ENCODE measurements around the gene PHLDB2.

The PHLDB2 gene

GRCh38 chr3:111936191-111936841, 77.3 kb downstream of the PHLDB2 start:
- TF ChIP-seq POLR2A (IDR thresholded peaks at IDR 0.05; ENCODE audit: low read length), result no peak
- no peak for DNase-seq

DNA sequence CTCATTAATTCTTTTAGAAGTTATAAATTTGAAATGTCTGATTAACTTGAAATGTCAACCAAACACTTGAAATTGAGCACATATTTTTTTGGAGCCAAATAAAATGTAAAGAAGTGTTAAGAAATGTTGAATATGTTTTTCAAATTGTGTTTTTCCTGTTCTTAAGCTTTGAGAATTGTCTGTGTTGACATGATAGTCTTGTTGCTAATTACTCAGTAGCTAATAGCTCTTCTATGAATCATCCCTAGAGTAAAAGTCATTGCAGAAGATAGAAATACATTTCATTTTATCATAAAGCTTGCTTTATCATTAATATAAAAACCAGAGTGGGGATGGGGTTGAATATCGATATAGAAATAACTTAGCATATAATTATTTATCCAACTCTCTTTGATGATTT, 77.9 kb downstream of the PHLDB2 start:
- no peak for DNase-seq

DNA sequence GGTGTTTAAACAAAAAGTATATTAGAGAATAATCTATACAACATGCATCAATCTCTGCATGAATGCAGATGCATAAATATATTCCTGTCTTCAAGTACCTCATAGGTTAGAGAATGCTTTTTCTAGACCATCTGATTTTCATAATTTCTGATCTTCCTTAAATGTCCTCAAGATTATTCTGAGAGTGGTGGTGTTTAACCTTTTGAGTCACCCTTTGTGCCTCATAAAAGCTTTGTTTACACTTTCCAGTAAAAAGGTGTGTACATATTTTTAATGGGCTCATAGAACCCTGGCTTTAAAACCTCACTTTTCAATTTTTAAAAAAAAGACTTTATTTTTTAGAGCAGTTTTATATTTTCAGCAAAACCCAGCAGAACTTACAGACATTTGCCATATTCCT, 78.8 kb downstream of the PHLDB2 start:
- TF ChIP-seq GATA1 (IDR thresholded peaks at IDR 0.05; ENCODE audit: low read depth, low read length) (no peak), POLR2A (IDR thresholded peaks at IDR 0.05; ENCODE audit: low read length) (no peak)
- DNase-seq, result no peak

More for the DNA sequence above, 77.9 kb downstream of the PHLDB2 start:
- TF ChIP-seq POLR2A (IDR thresholded peaks at IDR 0.05; ENCODE audit: low read length), result no peak
- no peak for TF ChIP-seq GATA1 (IDR thresholded peaks at IDR 0.05; ENCODE audit: low read depth, low read length)

- no peak for TF ChIP-seq GATA1 (IDR thresholded peaks at IDR 0.05; ENCODE audit: low read depth, low read length)
- TF ChIP-seq POLR2A (IDR thresholded peaks at IDR 0.05; ENCODE audit: low read length), result no peak
- no peak for DNase-seq
Measured at GRCh38 chr3:111939873-111940272, 80.8 kb downstream of the PHLDB2 start.

DNA sequence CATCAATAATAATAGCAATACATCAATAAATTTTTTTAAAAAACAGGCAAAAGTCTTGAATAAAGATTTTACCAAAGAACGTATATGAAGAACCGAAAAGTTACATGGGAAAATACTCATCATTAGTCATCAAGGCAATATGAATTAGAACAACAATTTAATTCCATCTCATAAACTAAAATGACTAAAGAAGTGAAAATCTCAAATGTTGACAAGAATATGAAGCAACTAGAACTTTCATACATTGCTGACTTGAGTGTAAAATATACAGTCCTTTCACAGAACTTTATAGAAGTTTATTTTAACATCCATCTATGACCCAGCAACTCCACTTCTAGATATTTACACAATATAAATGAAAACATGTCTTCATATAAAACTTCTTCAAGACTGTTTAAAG, 84.5 kb downstream of the PHLDB2 start:
- TF ChIP-seq POLR2A (IDR thresholded peaks at IDR 0.05; ENCODE audit: low read length) (no peak), GATA1 (IDR thresholded peaks at IDR 0.05; ENCODE audit: low read depth, low read length) (no peak)
- DNase-seq, result no peak

DNA sequence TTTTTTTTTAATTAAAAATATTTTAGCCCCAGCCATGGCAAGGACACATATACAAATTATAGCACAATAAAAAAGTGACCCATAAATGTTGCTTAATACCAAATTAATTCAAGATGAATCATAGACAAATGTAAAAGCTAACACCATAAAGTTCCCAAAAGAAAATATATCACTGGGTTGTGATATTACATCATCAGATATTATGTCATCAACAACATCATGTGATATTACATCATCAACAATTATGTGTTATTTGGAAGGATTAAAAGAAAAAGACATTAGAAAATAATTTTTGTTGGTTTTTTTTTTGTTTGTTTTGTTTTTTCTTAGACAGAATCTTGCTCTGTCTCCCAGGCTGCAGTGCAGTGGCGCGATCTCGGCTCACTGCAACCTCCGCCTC, 85.3 kb downstream of the PHLDB2 start:
- TF ChIP-seq POLR2A (IDR thresholded peaks at IDR 0.05; ENCODE audit: low read length) (no peak), GATA1 (IDR thresholded peaks at IDR 0.05; ENCODE audit: low read depth, low read length) (no peak)

DNA sequence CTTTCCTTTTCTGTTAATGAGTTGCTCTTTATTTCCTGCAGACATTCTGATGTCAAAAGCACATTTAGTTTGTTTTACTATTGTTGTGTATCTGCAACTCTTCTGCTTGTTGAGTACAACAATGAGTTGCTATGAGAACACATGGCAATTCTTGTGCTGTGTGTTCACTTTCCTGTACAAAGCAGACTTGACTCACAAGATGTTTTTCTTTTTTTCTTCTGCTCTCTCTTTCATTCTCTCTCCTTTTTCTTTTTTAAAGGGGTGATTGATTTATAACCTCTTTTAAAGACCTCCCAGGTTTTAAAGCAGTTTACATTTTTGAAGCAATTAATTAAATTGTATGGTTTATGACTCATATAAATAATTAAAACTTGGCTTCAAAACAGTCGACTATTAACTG, 88.2 kb downstream of the PHLDB2 start:
- no peak for DNase-seq
- TF ChIP-seq POLR2A (IDR thresholded peaks at IDR 0.05; ENCODE audit: low read length) (no peak), GATA1 (IDR thresholded peaks at IDR 0.05; ENCODE audit: low read depth, low read length) (no peak)

More for the DNA sequence above, 85.3 kb downstream of the PHLDB2 start:
- no peak for DNase-seq

DNA sequence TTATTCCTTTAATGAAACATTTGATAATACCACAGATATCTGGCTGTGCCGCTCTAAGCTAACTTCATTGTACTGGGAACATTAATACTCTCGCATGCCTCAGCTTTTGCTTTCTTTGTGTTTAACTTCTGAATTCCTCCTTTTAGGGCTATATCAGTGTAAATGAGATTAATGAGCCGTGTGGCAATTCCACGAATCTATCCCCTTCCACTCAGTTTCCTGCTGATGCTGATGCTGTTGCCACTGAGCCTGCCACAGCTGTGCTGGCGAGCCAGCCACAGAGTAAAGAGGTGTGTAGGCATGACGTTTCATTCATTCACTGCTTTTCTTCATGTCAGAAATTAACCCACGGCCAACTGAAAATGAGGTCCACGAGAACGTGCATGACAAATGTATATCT, 89.7 kb downstream of the PHLDB2 start:
- TF ChIP-seq POLR2A (IDR thresholded peaks at IDR 0.05; ENCODE audit: low read length), result no peak
- DNase-seq, result no peak

- no peak for TF ChIP-seq GATA1 (IDR thresholded peaks at IDR 0.05; ENCODE audit: low read depth, low read length)
- TF ChIP-seq POLR2A (IDR thresholded peaks at IDR 0.05; ENCODE audit: low read length), result no peak
- DNase-seq, result no peak
Measured at GRCh38 chr3:111949712-111950111, 90.6 kb downstream of the PHLDB2 start.

GRCh38 chr3:111951032-111951431, 92.0 kb downstream of the PHLDB2 start:
- TF ChIP-seq POLR2A (IDR thresholded peaks at IDR 0.05; ENCODE audit: low read length) (no peak), GATA1 (IDR thresholded peaks at IDR 0.05; ENCODE audit: low read depth, low read length) (no peak)
- no peak for DNase-seq

DNA sequence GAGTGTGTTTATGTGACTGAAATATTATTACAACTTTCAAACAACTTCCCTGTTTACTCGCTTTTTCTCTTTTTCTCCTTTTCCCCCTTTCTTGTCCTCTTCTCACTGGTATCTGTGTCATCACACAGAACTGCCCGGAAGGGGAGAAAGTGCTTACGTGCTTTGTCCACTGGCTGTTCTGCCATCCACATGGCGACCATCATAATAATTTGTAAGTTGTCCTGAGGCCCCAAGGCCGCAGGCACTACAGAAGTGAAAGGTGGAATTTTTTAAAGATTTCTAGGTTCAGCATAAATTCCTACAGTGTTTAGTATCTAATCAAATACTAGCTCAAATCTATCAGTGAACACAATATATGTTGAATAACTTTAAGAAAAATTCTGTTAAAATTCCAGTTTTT, 93.0 kb downstream of the PHLDB2 start:
- DNase-seq, result no peak
- TF ChIP-seq GATA1 (IDR thresholded peaks at IDR 0.05; ENCODE audit: low read depth, low read length), result no peak
- TF ChIP-seq POLR2A (IDR thresholded peaks at IDR 0.05; ENCODE audit: low read length), result no peak

DNA sequence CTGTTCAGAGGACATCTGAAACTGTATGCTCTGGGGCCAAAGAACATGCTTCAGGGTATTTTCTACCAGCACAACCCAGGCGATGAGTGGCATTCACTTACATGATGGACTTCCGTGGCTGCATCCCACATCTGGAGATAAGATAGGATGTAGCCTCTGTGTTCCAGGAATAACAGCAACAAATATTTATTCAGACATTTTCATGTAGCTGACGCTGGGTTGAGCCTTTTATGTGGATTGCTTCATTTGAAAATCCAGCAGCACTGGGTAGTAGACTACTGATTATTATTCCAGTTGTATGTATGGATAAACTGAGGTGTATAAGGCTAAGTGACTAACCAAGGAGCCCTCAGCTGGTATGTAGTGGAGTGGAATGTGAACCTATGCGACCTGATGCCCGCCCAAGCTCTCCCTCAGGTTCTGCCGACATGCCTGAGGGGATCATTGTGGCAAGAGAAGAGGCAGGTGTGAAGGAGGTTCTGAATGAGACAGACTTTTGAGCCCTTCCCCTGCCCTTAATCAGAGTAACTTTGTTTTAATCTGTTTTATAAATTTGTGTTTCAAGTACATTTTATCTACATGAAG, 93.9 kb downstream of the PHLDB2 start:
- TF ChIP-seq POLR2A (IDR thresholded peaks at IDR 0.05; ENCODE audit: low read length) (no peak), GATA1 (IDR thresholded peaks at IDR 0.05; ENCODE audit: low read depth, low read length) (no peak)
- DNase-seq, result no peak

DNA sequence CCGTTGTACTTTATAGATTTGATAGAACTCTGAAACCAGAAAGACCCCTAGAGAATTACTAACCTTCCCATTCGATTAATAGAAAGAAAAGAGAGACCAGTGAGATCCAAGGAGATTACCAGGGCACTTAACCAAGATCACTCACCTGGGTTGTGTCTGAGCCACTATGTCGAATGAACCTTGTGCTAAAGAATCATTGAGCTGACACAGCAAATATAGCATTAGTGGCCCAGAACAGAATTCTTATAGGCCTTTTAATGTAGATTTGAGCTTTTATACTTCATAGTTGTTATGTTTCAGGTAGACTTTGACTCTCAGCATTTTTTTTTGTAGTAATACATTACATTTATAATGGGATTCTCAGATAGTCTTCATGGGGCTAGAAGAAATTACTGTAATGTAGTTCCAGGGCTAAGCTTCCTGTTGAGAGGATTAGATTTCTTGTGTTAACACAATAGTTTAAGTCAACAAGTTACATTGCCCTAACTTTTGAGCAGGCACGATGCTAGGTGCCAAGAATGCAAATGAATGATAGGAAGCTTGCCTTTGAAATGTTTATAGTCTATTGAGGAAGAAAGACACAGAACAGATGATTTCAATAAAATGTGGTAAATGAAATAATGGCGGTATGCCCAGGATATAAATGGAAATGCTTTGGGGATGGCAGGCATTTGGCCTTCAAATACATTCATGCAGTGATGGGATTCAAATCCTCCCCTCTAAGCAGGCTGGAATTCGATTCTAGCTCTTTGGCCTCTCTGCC, 95.3 kb downstream of the PHLDB2 start:
- DNase-seq, result no peak
- no peak for TF ChIP-seq POLR2A (IDR thresholded peaks at IDR 0.05; ENCODE audit: low read length)
- no peak for TF ChIP-seq GATA1 (IDR thresholded peaks at IDR 0.05; ENCODE audit: low read depth, low read length)

- DNase-seq, result no peak
- no peak for TF ChIP-seq POLR2A (IDR thresholded peaks at IDR 0.05; ENCODE audit: low read length)
- no peak for TF ChIP-seq GATA1 (IDR thresholded peaks at IDR 0.05; ENCODE audit: low read depth, low read length)
Measured at GRCh38 chr3:111955876-111956275, 96.8 kb downstream of the PHLDB2 start.

DNA sequence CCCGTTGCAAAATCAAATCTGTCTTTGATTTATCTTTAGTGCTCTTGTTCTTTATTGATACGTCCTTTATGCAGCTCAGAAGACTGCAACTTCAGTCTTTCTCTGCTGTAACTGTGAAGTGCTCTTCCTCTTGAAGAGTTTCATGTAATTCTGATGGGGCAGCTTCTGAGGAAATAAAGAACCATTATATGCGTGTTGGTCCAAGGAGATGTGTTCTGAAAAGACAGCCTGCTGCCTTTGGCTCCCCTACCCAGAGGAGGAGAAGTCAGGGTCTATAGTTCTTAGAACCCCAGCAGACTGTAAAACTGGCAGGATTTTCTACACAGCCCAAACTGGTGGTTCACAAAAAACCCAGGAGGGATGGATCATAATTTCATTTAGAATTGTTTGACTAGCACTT, 97.4 kb downstream of the PHLDB2 start:
- no peak for DNase-seq

More for the DNA sequence above, 97.4 kb downstream of the PHLDB2 start:
- TF ChIP-seq GATA1 (IDR thresholded peaks at IDR 0.05; ENCODE audit: low read depth, low read length) (no peak), POLR2A (IDR thresholded peaks at IDR 0.05; ENCODE audit: low read length) (no peak)
